ENCODE results near the gene DLX1.

DNA sequence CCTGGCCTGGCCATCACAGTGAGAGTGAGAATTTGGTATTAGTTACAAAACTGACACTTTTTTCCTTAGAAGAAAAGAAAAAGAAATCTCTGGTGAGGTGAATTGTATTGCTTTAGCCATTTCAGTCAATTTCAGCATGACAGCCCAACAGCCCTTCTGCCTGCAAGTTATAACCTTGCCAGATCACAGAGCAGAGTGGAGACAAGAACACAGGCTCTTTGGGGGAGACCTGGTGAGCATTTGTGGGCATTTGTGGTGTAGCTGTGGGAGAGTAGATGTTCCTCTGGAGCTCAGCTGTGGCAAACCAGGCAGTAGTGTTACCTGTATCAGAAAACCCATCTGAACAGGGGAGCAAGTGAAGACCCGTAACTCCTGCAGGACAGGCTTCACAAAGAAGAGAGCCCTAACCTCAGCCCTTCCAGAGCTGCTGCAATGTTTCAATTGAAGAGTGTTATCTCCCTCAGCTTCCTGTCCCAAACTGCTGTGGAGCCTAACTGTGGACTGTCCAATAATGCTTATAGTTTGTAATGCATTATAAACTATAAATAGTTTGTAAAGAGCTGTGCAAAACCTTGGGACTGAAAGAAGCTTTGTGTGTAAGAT, 22.8 kb upstream of the DLX1 start:
- TF ChIP-seq GATA3 (IDR thresholded peaks at IDR 0.05; ENCODE audit: low read depth, low read length) (no peak), GATA2 (IDR thresholded peaks at IDR 0.05; ENCODE audit: low read depth, low read length) (no peak)
